ENCODE results near the gene IL18BP. TPM values are rescaled to one million over a fixed set of nuclear protein-coding genes. Genes with fewer than 3 reads are reported as not detected.

Gene IL18BP
- total RNA-seq (1 to 10 TPM; 3.8 to 4.4 TPM), polyA plus RNA-seq (ENCODE audit: insufficient read length in 2 of 2) (10 to 100 TPM; 12.0 to 14.3 TPM)
- long read RNA-seq, donor 1, full-length matches to known transcripts, result 5 of 272 reads
- long read RNA-seq, donor 1, partial matches to known transcripts, result 81 of 272 reads
- long read RNA-seq, donor 1, other reads (novel, unspliced or antisense), result 186 of 272 reads
- long read RNA-seq, donor 2, full-length matches to known transcripts, result 2 of 2 reads
- long read RNA-seq, donor 2, partial matches to known transcripts, result 0 of 2 reads
- long read RNA-seq, donor 2, other reads (novel, unspliced or antisense), result 0 of 2 reads
- long read RNA-seq, donor 3, result 0 reads
- long read RNA-seq, donor 4, result 0 reads

GRCh38 chr11:71998649-71999310 lies at the start of gene IL18BP:
Gene IL18BP (plus strand): TSS chr11:71998909. CDS start chr11:71999985, 1,076 bp downstream.
- no peaks in the 10 kb centered on the region for H3K27me3 ChIP-seq (ENCODE audit: control insufficient read depth, insufficient read depth, low read length)
- H3K4me1 ChIP-seq (ENCODE audit: control insufficient read depth, insufficient read depth, low read length), result peaks cover 17% of the 10 kb centered on the region
- no peak within 1 kb of the TSS for H3K4me3 ChIP-seq (ENCODE audit: low read depth, low read length)
- 89% methylated on average over 10 of the region's 11 CpGs for WGBS (ENCODE audit: insufficient coverage)
- no peak within 1 kb of the TSS for H3K27ac ChIP-seq (ENCODE audit: low read depth, low read length)
- H3K36me3 ChIP-seq (ENCODE audit: control insufficient read depth, insufficient read depth, low read length), result peaks cover 76% of the 10 kb centered on the region
- DNase-seq (ENCODE audit: low read depth in 4 of 6, low spot score in 6 of 6), result no peak
- no peaks in the 10 kb centered on the region for H3K9me3 ChIP-seq (ENCODE audit: control insufficient read depth, insufficient read depth, low read length)

DNA sequence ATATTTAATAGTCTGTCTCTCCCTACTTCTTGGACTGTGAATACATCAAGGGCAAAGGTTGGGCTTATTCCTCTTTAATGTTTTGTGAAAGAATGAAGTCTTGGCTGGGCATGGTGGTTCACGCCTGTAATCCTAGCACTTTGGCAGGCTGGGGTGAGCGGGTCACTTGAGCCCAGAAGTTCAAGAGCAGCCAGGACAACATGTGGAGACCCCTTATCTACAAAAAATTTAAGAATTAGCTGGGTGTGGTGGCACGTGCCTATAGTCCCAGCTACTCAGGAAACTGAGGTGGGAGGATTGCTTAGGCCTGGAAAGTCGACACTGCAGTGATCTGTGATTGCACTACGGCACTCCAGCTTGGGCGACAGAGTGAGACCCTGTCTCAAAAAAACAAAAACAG lies 49.7 kb upstream of the IL18BP start:
- 100% methylated on average over 3 of the region's 6 CpGs for WGBS (ENCODE audit: insufficient coverage)
- Histone ChIP-seq H3K27me3 (ENCODE audit: control insufficient read depth, insufficient read depth, low read length) (no peaks in the 10 kb centered on the region), H3K9me3 (ENCODE audit: control insufficient read depth, insufficient read depth, low read length) (no peaks in the 10 kb centered on the region), H3K27ac (ENCODE audit: low read depth, low read length) (no peak overlapping the region), H3K4me1 (ENCODE audit: control insufficient read depth, insufficient read depth, low read length) (no peaks in the 10 kb centered on the region), H3K36me3 (ENCODE audit: control insufficient read depth, insufficient read depth, low read length) (peaks cover 4% of the 10 kb centered on the region), H3K4me3 (ENCODE audit: low read depth, low read length) (no peak overlapping the region)
- no peak for DNase-seq (ENCODE audit: low read depth in 4 of 6, low spot score in 6 of 6)

- no peak for DNase-seq (ENCODE audit: low read depth in 4 of 6, low spot score in 6 of 6)
- no CpG with 5 or more reads among the region's 4 CpGs for WGBS (ENCODE audit: insufficient coverage)
- H3K27ac ChIP-seq (ENCODE audit: low read depth, low read length), result no peak overlapping the region
Measured at GRCh38 chr11:71951741-71952310, 46.9 kb upstream of the IL18BP start.

GRCh38 chr11:71955898-71956456 lies 42.7 kb upstream of the IL18BP start:
- peaks cover 9% of the 10 kb centered on the region for H3K36me3 ChIP-seq (ENCODE audit: control insufficient read depth, insufficient read depth, low read length)
- H3K4me1 ChIP-seq (ENCODE audit: control insufficient read depth, insufficient read depth, low read length), result no peaks in the 10 kb centered on the region
- H3K9me3 ChIP-seq (ENCODE audit: control insufficient read depth, insufficient read depth, low read length), result no peaks in the 10 kb centered on the region
- no peak overlapping the region for H3K27ac ChIP-seq (ENCODE audit: low read depth, low read length)
- no peak for DNase-seq (ENCODE audit: low read depth in 4 of 6, low spot score in 6 of 6)
- no CpG with 5 or more reads among the region's 3 CpGs for WGBS (ENCODE audit: insufficient coverage)
- no peak overlapping the region for H3K4me3 ChIP-seq (ENCODE audit: low read depth, low read length)
- H3K27me3 ChIP-seq (ENCODE audit: control insufficient read depth, insufficient read depth, low read length), result no peaks in the 10 kb centered on the region

More at GRCh38 chr11:71951741-71952310, 46.9 kb upstream of the IL18BP start:
- no peaks in the 10 kb centered on the region for H3K4me1 ChIP-seq (ENCODE audit: control insufficient read depth, insufficient read depth, low read length)
- peaks cover 4% of the 10 kb centered on the region for H3K36me3 ChIP-seq (ENCODE audit: control insufficient read depth, insufficient read depth, low read length)
- no peak overlapping the region for H3K4me3 ChIP-seq (ENCODE audit: low read depth, low read length)
- no peaks in the 10 kb centered on the region for H3K27me3 ChIP-seq (ENCODE audit: control insufficient read depth, insufficient read depth, low read length)
- no peaks in the 10 kb centered on the region for H3K9me3 ChIP-seq (ENCODE audit: control insufficient read depth, insufficient read depth, low read length)

GRCh38 chr11:71962428-71963038 lies 36.2 kb upstream of the IL18BP start:
- no peak overlapping the region for H3K27ac ChIP-seq (ENCODE audit: low read depth, low read length)

DNA sequence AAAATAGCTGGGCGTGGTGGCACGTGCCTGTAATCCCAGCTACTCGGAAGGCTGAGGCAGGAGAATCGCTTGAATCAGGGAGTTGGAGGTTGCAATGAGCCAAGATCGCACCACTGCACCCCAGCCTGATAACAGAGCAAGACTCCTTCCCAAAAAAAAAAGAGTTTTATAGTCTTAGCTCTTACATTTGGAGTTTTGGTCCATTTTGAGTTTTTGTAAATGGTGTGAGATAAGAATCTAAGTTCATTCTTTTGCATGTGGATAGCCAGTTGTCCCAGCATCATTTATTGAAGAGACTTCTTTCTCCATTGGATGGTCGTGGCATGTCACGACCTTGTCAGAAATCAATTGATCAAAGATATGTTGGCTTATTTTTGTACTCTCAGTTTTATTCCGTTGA lies 35.2 kb upstream of the IL18BP start:
- no peak overlapping the region for H3K4me3 ChIP-seq (ENCODE audit: low read depth, low read length)
- peaks cover 21% of the 10 kb centered on the region for H3K36me3 ChIP-seq (ENCODE audit: control insufficient read depth, insufficient read depth, low read length)
- WGBS (ENCODE audit: insufficient coverage), result 88% methylated on average over 4 of the region's 8 CpGs
- no peak for DNase-seq (ENCODE audit: low read depth in 4 of 6, low spot score in 6 of 6)
- H3K9me3 ChIP-seq (ENCODE audit: control insufficient read depth, insufficient read depth, low read length), result no peaks in the 10 kb centered on the region
- no peak overlapping the region for H3K27ac ChIP-seq (ENCODE audit: low read depth, low read length)
- H3K4me1 ChIP-seq (ENCODE audit: control insufficient read depth, insufficient read depth, low read length), result no peaks in the 10 kb centered on the region
- H3K27me3 ChIP-seq (ENCODE audit: control insufficient read depth, insufficient read depth, low read length), result no peaks in the 10 kb centered on the region

More at GRCh38 chr11:71962428-71963038, 36.2 kb upstream of the IL18BP start:
- Histone ChIP-seq H3K27me3 (ENCODE audit: control insufficient read depth, insufficient read depth, low read length) (no peaks in the 10 kb centered on the region), H3K9me3 (ENCODE audit: control insufficient read depth, insufficient read depth, low read length) (no peaks in the 10 kb centered on the region), H3K4me1 (ENCODE audit: control insufficient read depth, insufficient read depth, low read length) (no peaks in the 10 kb centered on the region), H3K36me3 (ENCODE audit: control insufficient read depth, insufficient read depth, low read length) (peaks cover 18% of the 10 kb centered on the region), H3K4me3 (ENCODE audit: low read depth, low read length) (no peak overlapping the region)
- DNase-seq (ENCODE audit: low read depth in 4 of 6, low spot score in 6 of 6), result no peak
- no CpG with 5 or more reads among the region's 2 CpGs for WGBS (ENCODE audit: insufficient coverage)

GRCh38 chr11:71964641-71965040 lies 34.1 kb upstream of the IL18BP start:
- WGBS (ENCODE audit: insufficient coverage), result 100% methylated on average over 2 of the region's 4 CpGs
- Histone ChIP-seq H3K4me3 (ENCODE audit: low read depth, low read length) (no peak overlapping the region), H3K27me3 (ENCODE audit: control insufficient read depth, insufficient read depth, low read length) (no peaks in the 10 kb centered on the region), H3K9me3 (ENCODE audit: control insufficient read depth, insufficient read depth, low read length) (no peaks in the 10 kb centered on the region), H3K36me3 (ENCODE audit: control insufficient read depth, insufficient read depth, low read length) (peaks cover 21% of the 10 kb centered on the region), H3K4me1 (ENCODE audit: control insufficient read depth, insufficient read depth, low read length) (no peaks in the 10 kb centered on the region), H3K27ac (ENCODE audit: low read depth, low read length) (no peak overlapping the region)
- no peak for DNase-seq (ENCODE audit: low read depth in 4 of 6, low spot score in 6 of 6)

- no peak for DNase-seq (ENCODE audit: low read depth in 4 of 6, low spot score in 6 of 6)
- Histone ChIP-seq H3K4me1 (ENCODE audit: control insufficient read depth, insufficient read depth, low read length) (no peaks in the 10 kb centered on the region), H3K27me3 (ENCODE audit: control insufficient read depth, insufficient read depth, low read length) (no peaks in the 10 kb centered on the region), H3K27ac (ENCODE audit: low read depth, low read length) (no peak overlapping the region), H3K9me3 (ENCODE audit: control insufficient read depth, insufficient read depth, low read length) (no peaks in the 10 kb centered on the region), H3K4me3 (ENCODE audit: low read depth, low read length) (no peak overlapping the region), H3K36me3 (ENCODE audit: control insufficient read depth, insufficient read depth, low read length) (peaks cover 6% of the 10 kb centered on the region)
- no CpG with 5 or more reads among the region's 2 CpGs for WGBS (ENCODE audit: insufficient coverage)
Measured at GRCh38 chr11:71971680-71972079, 27.0 kb upstream of the IL18BP start.

GRCh38 chr11:71976551-71976950 lies 22.2 kb upstream of the IL18BP start:
- 87% methylated on average over 3 of the region's 5 CpGs for WGBS (ENCODE audit: insufficient coverage)
- peaks cover 8% of the 10 kb centered on the region for H3K4me1 ChIP-seq (ENCODE audit: control insufficient read depth, insufficient read depth, low read length)
- H3K27me3 ChIP-seq (ENCODE audit: control insufficient read depth, insufficient read depth, low read length), result no peaks in the 10 kb centered on the region
- H3K27ac ChIP-seq (ENCODE audit: low read depth, low read length), result no peak overlapping the region
- no peak overlapping the region for H3K4me3 ChIP-seq (ENCODE audit: low read depth, low read length)
- DNase-seq (ENCODE audit: low read depth in 4 of 6, low spot score in 6 of 6), result no peak
- H3K9me3 ChIP-seq (ENCODE audit: control insufficient read depth, insufficient read depth, low read length), result no peaks in the 10 kb centered on the region
- H3K36me3 ChIP-seq (ENCODE audit: control insufficient read depth, insufficient read depth, low read length), result peaks cover 6% of the 10 kb centered on the region
